ENCODE data around the gene KCNG2.

DNA sequence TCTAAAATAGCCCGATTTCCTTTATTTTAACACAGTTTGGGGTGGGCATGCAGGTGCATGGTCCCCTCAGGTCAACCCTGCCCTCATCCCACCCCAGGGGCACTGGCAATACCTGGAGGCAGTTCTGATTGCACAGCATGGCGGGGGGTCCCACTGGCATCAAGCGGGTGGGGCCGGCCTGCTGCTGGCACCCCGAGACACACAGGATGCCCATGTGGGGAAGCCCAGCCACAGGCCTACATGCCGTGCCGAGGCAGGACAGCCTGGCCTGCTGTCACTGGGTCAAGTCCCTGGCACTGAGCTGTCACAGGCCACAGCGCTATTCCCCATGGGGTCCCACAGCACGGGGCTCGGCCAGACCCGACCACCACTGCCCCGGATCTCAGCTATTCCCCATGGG, 11.9 kb upstream of the KCNG2 start:
- TF ChIP-seq, protein P1, sequence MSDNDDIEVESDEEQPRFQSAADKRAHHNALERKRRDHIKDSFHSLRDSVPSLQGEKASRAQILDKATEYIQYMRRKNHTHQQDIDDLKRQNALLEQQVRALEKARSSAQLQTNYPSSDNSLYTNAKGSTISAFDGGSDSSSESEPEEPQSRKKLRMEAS (IDR thresholded peaks at IDR 0.05), result no peak
- TF ChIP-seq, protein P2, sequence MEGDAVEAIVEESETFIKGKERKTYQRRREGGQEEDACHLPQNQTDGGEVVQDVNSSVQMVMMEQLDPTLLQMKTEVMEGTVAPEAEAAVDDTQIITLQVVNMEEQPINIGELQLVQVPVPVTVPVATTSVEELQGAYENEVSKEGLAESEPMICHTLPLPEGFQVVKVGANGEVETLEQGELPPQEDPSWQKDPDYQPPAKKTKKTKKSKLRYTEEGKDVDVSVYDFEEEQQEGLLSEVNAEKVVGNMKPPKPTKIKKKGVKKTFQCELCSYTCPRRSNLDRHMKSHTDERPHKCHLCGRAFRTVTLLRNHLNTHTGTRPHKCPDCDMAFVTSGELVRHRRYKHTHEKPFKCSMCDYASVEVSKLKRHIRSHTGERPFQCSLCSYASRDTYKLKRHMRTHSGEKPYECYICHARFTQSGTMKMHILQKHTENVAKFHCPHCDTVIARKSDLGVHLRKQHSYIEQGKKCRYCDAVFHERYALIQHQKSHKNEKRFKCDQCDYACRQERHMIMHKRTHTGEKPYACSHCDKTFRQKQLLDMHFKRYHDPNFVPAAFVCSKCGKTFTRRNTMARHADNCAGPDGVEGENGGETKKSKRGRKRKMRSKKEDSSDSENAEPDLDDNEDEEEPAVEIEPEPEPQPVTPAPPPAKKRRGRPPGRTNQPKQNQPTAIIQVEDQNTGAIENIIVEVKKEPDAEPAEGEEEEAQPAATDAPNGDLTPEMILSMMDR (IDR thresholded peaks at IDR 0.05; ENCODE audit: low read depth, low read length, missing input control), result no peak
- TF ChIP-seq YY1 (IDR thresholded peaks at IDR 0.05), result no peak

Data from liver (tissue), 2 donors.